ENCODE results near the gene OR1I1.

GRCh38 chr19:15087182-15087581 lies 5.2 kb downstream of the OR1I1 start:
- TF ChIP-seq CTCF (IDR thresholded peaks at IDR 0.05; ENCODE audit: low read depth, low read length, poor library complexity, severe bottlenecking) (no peak), EZH2phosphoT487 (IDR thresholded peaks at IDR 0.05; ENCODE audit: borderline replicate concordance, low read length) (no peak)
